HG03575 (cell line): ENCODE data around the gene RNU2-1.
"Not testable (repeated sequence)": the region's sequence is repeated elsewhere in the genome, so short reads cannot be mapped to it uniquely, and the experiment has no call there.

Experiments used
- ATAC-seq: cut with Tn5 transposase; IDR thresholded peaks from one replicate; pipeline ENCODE4 v1.9.1; 2021; ENCODE audit not compliant: unreplicated experiment, insufficient number of reproducible peaks, low FRiP score; ENCODE audit errors: extremely low read depth

RNU2-1 gene

GRCh38 chr17:43233877-43234276 is at the start of gene RNU2-1:
Gene RNU2-1, minus strand, starts transcription at chr17:43233977.
- ATAC-seq = not testable (repeated sequence)

GRCh38 chr17:43272914-43273313 is 39.1 kb upstream of the RNU2-1 start:
- not testable (repeated sequence) for ATAC-seq

GRCh38 chr17:43272483-43272882 is 38.7 kb upstream of the RNU2-1 start:
- not testable (repeated sequence) for ATAC-seq

- not testable (repeated sequence) for ATAC-seq
These were observed 37.1 kb upstream of the RNU2-1 start for GRCh38 chr17:43270552-43271504.

- ATAC-seq = not testable (repeated sequence)
These were observed 12.7 kb upstream of the RNU2-1 start for GRCh38 chr17:43246456-43246855.

GRCh38 chr17:43240596-43241352 is 7.0 kb upstream of the RNU2-1 start:
- not testable (repeated sequence) for ATAC-seq

- not testable (repeated sequence) for ATAC-seq
These were observed 5.8 kb upstream of the RNU2-1 start for GRCh38 chr17:43239597-43239996.

- ATAC-seq = not testable (repeated sequence)
These were observed 514 bp downstream of the RNU2-1 start for GRCh38 chr17:43233263-43233662.

- ATAC-seq = not testable (repeated sequence)
These were observed 1.6 kb downstream of the RNU2-1 start for GRCh38 chr17:43232021-43232699.

GRCh38 chr17:43231205-43232020 is 2.4 kb downstream of the RNU2-1 start:
- not testable (repeated sequence) for ATAC-seq

GRCh38 chr17:43228020-43228782 is 5.6 kb downstream of the RNU2-1 start, which contains the start of gene CCDC200:
Gene CCDC200, minus strand, starts transcription at chr17:43228623. Its CDS starts 69 bp downstream, at chr17:43228554.
- ATAC-seq = not testable (repeated sequence)

GRCh38 chr17:43226393-43226792 is 7.4 kb downstream of the RNU2-1 start:
- no peak for ATAC-seq

GRCh38 chr17:43224146-43224705 is 9.6 kb downstream of the RNU2-1 start:
- no peak for ATAC-seq

- ATAC-seq = no peak
These were observed 13.2 kb downstream of the RNU2-1 start for GRCh38 chr17:43220511-43221125.

GRCh38 chr17:43219746-43220380 is 13.9 kb downstream of the RNU2-1 start:
- no peak for ATAC-seq

GRCh38 chr17:43219001-43219400 is 14.8 kb downstream of the RNU2-1 start:
- ATAC-seq = no peak
